ENCODE data around the gene E2F2. TPM values are rescaled to one million over a fixed set of nuclear protein-coding genes. Genes with fewer than 3 reads are reported as not detected.

The E2F2 gene
- total RNA-seq, 1 donor from 2014 or later = 8.1 TPM

- DNase-seq = no peak
Observed at GRCh38 chr1:23481904-23482303, 49.1 kb downstream of the E2F2 start.

DNA sequence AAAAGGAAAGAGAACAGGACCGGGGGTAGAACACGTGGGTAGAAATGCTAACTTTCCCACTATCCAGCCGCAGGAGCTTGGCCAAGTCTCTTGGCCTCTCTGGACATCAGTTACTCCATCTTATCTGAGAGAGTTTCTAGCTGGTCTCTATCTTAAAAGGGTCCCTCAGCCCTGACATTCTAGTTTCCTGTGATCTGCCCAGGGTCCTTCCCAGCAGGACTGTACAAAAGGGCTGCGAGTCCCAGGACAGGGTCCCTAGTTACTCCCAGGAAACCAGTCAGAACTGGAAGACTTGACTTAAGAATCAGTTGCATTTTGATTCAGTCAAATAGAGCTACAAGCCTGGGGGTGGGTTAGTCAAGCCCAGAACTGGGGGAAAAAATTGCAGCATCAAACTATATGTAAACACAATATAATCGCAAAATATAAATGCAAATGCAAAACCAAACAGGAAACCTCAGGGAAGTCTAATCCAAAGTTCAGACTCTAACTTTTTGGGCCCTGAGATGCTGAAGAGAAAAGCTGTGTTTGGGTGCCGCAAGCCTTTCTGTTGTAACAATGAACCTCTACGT lies 49.9 kb downstream of the E2F2 start:
- no peak for DNase-seq

- DNase-seq = no peak
Observed at GRCh38 chr1:23480187-23481025, 50.6 kb downstream of the E2F2 start.

GRCh38 chr1:23479666-23479941 lies 51.4 kb downstream of the E2F2 start:
- DNase-seq = no peak

DNA sequence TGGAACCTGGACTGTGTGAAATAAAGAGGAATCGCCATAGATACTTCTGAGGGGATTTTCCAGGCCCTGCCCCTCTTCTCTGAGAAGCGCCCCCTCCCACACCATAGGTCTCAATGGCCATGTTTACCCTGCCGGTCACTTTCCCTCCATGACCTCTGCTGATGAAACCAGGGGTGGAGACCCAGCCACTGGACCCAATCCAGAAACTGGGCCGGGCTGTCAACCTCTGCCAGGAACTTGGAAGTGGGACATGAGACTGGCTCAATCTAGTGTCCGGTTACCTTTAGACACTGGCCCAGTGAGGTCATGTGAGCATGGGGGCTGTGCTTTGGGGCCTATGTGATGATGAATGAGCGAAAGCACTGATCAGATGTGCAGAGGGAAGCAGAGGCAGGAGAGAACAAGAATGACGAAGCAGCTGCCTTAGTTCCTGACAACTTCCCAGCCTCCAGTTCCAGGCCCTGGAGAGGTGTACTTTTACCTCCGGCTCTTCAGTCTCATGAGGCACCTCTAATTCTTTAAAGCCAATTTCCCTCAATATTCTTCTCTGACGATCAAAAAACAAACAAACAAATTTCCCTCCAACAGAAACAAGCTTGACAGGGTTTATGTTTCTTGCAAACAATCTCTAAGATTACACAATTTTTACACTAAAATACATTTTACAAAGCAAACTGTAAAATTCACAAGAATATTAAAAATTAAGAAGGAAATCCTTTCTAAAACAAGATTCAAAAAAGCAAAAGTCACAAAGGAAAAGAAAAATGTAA lies 52.0 kb downstream of the E2F2 start:
- DNase-seq = no peak

- DNase-seq = no peak
Observed at GRCh38 chr1:23477359-23478144, 53.5 kb downstream of the E2F2 start.

DNA sequence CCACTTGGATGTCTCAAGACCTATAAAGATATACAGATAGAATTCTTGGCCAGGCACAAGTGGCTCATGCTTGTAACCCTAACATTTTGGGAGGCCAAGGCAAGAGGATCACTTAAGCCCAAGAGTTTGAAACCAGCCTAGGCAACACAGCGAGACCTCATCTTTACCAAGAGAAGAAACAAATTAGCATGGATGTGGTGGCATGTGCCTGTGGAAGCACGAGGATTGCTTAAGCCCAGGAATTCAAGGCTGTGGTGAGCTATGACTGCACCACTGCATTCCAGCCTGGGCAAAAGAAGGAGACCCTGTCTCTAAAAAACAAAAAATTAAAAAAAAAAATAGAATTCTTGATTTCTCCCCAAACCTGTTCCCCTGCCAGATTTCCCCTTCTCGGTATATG lies 55.4 kb downstream of the E2F2 start:
- DNase-seq = no peak

DNA sequence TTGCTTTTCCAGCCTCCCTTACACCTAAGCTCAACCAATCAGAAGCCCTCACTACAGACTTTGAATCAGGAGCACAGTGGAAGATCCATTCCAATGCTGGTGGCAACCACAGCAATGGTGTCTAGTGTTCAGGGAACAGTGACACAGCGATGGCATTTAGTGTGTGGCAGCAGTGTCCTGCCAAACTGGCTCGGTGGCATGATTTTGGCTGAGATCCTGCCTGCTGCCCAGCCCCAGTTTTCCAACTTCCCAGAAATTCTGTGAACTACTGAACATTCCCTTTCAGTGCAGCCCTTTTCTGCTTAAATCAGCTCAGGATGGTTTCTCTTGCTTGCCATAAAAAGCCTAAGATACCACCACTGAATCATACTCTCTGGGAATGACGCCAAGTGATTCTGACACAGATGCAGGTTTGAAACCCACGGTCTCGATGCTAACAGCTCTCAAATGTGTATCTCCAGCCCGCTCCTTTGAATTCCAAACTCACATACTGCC lies 55.9 kb downstream of the E2F2 start:
- no peak for DNase-seq

DNA sequence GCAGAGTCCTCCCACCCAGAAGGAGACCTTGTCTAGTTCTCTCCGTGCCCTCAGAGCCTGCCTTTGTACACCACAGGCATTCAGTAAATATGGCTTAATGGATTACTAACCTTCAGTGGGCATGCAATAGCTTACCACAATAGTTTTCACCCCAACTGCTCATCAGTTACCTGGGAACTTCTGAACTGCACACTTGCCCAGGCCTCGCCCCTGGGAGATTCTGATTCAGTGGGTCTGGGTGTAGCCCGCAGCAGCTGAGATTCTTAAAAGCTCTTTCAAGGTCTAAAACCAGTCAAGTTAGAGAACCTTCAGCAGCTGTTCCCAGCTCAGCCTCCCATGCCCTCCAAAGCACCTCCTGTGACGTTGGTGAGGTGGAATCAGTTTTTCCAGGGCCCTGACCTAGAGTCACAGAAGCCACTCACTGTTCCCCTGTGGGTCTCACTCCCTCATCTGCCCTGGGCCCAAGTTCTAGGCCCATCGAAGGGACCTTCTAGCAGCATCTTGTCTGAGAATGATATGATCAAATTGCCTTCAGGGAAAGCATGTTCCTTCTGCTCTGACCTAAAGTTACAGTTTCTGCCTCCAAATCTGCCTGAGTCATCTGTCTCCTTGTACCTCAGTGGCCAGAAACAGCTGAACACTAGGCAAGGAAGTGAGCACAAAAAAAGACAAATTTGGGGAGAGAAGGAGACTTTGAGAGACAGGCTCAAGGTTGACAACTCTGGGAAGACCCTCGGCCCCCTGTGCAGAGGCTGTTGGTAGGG lies 57.8 kb downstream of the E2F2 start:
- no peak for DNase-seq

DNA sequence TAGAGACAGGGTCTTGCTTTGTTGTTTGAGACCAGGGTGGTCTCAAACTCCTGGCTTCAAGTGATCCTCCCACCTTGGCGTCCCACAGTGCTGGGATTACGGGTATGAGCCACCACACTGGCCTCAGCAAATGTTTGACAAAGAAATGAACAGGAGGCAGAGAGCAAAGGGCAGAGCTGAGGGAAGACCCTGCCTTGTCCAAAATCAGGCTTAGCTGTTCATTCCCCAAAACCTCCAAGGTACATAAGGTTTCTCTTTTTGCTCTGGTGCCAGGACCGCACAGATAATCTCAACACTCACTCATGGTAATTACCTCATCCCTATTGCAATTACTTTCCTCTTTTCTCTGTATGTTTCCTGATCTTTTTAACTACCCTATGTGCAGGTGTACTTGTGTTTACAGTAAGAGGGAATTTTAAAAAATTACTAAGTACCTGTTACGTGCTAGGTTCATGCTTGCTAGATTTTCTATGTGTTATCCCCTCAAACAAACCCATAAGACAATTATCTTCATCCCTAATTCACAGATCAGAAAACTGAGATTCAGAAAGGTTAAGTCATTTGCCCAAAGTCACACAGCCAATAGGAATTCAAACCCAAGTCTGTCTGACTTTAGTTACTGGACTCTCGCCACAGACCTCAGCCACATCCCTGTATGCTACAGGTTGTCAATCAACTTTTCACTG lies 58.5 kb downstream of the E2F2 start:
- no peak for DNase-seq

GRCh38 chr1:23471473-23472075 lies 59.5 kb downstream of the E2F2 start:
- no peak for DNase-seq

DNA sequence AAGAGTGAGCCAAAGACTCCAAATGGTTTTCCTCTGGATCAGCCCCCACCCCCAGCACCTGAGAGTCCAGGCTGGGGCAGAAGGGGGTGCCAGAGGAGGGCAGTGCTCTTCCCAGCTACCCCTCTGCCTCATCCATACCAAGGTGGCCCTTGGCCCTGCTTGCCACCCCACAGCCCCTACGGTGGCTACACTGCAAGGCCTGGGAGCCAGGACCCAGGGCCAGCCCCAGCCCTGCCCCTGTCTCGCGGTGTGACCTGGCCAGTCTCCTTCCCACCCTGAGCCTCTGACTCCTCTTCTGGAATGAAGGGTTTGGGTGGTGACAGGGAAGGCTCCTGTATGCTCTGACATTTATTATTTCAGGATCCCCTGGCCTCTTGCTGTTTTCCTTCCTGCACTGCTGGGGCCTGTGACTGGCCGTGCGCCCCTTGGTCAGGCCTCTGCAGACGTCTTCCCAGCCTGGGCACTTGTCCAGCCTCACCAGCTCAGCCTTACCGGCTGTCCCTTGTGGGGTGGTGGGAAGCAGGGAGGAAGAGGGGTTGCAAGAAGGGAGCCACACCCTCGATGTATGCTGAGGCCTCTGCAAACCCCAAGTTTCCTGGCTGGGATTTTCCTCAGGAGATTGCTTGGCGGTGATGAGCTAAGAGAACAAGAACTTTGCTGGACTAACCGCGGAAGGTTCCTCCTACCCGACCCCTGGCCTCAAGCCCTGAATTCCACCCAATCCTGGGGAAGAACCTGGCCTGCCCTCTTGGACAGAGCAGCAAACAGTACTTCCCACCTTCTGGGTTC lies 60.6 kb downstream of the E2F2 start:
- DNase-seq = peak; percentile 63

DNA sequence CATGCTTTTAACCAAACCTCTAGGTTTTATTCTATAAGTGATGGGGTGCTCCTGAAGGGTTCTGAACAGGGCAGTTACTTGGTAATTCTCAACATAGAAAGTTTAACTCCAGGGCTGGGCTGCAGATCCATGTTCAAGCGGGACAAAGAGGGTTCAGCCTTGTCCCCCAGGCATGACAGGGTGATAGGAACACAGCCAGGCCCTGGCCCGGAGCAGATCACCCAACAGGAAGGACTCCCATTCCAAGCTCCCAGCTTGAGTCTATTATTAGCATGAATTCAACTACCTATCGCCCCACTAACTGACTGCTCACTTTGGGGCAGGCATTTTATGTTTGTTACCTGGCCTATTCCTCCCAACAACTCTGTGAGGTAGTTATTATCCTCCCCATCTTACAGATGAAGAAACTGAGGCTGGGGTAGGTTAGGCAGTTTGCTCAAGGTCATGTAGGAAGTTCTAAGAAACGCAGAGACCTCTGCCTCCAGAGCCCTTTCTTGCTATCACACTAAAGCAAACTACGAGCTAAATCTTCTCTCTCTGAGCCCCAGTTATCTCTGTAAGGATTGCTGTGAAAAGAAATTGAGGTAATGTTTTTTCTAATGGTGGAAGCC lies 61.6 kb downstream of the E2F2 start:
- DNase-seq = no peak

DNA sequence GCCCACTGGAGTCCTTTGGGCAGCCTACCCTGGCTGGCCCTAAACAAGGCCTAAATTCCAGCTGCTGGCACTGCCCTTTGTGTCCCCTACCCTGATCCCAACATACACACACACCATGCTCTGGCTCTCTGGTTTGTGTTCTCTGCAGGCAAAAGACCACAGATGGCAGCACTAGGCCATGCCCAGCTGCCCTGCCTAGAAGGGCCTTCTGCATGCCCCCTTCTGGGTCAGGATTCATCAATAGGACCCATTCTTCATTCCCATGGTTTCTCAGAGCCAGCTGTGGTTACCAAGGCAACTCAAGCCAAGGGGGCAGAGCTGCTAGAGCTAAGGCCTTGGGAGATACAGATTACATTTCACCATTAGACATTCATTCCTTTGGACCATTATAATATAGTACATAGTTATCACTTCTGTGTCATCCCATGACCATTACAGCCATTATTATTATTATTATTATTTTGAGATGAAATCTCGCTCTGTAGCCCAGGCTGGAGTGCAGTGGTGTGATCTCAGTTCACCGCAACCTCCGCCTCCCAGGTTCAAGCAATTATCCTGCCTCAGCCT lies 64.5 kb downstream of the E2F2 start:
- no peak for DNase-seq

- no peak for DNase-seq
Observed at GRCh38 chr1:23463286-23463685, 67.7 kb downstream of the E2F2 start.

DNA sequence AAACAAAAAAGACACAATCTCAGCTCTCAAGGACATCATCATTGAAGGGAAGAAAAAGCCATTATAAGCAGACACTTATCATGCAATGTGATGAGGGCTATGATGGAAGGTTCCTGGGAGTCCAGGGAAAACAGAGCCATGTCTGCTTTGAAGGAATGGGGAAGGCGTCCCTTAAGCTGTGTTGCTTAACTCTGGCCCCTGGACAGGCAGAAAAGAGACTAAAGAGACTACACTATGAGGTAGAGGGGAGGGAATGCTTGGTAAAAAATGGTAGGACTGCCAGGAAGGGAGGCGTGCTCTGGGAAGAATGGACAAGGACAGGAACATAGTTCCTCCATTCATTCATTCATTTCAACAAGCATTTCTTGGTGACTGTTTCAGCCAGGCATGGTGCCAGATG lies 68.3 kb downstream of the E2F2 start:
- DNase-seq = no peak

- no peak for DNase-seq
Observed at GRCh38 chr1:23461050-23461449, 70.0 kb downstream of the E2F2 start.

GRCh38 chr1:23460519-23460918 lies 70.5 kb downstream of the E2F2 start:
- DNase-seq = no peak

GRCh38 chr1:23459338-23459757 lies 71.7 kb downstream of the E2F2 start:
- DNase-seq = no peak
